ENCODE results near the gene SLAIN2.
"Not testable (repeated sequence)": the region's sequence is repeated elsewhere in the genome, so short reads cannot be mapped to it uniquely, and the experiment has no call there.

The SLAIN2 gene

DNA sequence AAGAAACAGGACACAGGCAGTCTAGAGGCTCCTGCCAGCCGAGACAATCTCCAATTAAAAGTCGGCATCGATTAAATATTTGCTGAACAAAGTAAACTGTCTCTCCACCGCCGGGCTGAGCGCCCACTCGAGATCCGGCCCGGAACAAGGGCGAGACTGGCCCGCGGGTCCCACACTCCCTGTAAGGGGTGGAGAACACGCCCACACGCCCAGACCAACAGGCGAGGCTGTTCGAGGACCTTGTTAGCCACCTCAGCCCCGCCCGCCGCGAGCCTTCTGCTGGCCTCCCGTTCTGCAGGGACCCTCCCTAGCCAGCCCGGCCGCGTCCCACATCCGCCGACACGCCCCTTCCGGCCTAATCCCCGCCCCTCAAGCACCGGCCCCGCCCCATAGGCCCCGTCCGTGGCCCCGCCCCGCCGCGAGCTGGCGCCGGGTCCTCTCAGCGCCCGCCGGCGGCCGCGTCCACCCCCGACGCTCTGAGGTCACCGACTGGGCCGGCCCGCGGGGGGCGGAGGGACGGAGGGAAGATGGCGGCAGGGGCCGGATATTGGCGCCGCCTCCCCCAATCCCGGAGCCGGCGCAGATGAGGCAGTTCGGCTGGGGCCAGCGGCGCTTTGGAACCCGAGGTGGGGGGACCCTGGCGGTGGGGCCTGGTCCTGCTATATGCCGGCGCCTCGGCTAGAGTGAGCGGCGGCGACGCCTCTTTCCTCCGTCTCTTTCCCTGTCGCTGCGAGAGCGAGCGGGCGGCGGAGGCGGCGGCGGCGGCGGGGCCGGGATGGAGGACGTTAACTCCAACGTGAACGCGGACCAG is at the start of gene SLAIN2:
Gene SLAIN2, plus strand, starts transcription at position 565 of the 811 bp plus-strand sequence. Its CDS starts 211 bp downstream, at position 776.
- DNase-seq: peak; percentile 100

DNA sequence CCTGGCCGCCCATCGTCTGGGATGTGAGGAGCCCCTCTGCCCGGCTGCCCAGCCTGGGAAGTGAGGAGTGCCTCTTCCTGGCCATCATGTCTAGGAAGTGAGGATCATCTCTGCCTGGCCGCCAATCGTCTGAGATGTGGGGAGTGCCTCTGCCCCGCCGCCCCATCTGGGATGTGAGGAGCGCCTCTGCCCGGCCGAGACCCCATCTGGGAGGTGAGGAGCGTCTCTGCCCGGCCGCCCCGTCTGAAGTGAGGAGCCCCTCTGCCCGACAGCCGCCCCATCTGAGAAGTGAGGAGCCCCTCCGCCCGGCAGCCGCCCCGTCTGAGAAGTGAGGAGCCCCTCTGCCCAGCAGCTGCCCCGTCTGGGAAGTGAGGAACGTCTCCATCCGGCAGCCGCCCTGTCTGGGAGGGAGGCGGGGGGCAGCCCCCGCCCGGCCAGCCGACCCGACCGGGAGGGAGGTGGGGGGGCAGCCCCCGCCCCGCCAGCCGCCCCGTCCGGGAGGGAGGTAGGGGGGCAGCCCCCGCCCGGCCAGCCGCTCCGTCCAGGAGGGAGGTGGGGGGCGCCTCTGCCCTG is 49.0 kb upstream of the SLAIN2 start:
- DNase-seq: not testable (repeated sequence)

DNA sequence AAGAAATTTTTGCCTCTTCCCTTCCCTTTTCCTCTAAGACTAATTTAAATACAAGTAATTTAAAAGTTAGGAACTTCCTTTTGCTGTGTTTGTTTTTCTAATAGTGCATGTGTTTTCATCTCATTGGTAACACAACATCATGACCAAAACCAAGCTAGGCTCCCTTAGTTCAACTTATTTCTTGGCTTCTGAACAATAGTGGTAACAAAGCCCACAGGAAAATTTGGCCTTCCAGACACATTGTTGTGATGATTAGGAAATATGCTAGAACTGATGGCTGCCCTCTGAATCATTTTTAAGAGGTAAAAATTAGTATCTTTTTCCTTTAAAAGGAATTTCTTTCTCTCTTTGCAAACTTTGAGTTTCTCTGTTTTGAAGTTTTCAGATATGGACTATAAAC is 46.2 kb upstream of the SLAIN2 start:
- DNase-seq: no peak

DNA sequence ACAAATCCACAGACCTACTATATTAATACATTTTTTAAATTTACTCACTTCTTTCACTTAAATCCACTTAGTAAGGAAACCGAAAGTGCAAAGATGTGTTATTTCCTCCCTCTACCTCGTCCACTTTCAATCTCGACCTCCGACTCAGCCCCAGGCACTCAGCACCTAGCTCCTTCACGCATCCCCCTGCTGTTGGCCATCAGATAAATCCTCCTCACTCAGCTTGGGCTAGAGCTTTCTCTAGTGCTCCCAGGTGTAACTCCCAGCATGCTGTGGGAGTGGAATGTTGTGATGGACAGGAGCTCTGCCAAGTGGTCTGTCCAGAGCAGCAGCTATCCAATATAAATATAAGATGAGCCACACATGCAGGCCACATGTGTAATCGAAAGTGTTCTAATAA is 45.0 kb upstream of the SLAIN2 start:
- DNase-seq: no peak

DNA sequence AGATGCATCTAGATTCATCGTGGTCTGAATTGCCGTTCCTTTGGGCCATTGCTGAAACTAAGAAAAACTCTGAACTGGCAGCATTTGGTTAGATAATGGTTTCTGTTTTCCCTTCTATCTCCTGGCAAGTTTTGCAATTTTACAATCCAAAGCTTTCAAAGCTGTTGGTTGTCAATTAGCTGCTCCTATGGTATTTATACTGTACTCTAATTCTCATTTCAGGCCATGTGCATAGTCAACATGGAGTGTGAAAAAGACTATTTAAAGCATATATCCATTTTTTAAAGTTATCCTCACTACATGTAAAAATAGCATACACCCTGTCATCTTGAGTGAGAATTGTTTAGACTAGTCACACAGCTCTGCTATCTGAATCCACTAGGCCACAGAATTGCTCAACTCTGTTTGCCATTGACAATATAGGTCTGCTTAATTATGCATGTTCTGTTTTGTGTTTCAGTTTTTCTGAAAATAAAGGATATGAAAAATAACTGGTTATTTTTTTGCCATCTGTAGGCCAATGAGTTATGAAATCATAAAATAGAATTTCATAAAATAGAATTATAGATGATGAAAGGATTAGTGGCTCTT is 44.0 kb upstream of the SLAIN2 start:
- DNase-seq: no peak

DNA sequence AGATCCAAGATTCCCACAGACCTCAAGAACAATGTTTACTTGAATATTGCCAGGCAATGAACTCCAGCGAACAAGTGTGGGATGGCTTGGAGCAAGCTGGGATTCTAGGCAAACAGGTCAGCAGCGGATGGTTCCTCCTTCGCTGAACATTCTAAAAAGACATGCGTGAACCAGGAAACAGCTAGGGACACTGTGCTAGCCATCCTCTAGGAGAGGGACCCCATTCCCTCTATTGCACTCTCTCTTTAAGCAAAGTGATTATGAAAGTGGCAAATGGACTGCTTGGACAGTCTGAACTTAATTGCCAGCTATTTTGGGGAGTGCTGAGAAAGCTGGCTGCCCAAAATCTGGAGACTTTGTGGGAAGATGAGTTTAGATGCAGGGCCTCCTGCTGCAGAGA is 41.8 kb upstream of the SLAIN2 start:
- DNase-seq: no peak

DNA sequence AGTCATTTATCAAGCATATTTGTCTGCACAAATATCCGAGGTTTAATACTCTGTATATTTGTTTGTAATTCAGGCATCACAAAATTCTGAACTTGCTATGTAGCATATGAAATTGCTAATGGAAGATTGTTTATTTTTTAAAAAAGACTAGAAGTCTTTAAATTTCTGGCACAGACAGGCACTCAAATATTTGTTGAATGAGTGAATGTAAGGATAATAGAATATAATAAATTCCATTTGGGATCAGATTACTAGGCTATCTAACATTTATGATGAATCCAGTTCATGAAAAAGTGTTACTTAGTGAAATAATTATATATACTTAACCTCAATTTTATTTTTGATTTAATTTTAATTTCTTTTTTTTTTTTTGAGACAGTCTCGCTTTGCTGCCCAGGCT is 41.3 kb upstream of the SLAIN2 start:
- no peak for DNase-seq

DNA sequence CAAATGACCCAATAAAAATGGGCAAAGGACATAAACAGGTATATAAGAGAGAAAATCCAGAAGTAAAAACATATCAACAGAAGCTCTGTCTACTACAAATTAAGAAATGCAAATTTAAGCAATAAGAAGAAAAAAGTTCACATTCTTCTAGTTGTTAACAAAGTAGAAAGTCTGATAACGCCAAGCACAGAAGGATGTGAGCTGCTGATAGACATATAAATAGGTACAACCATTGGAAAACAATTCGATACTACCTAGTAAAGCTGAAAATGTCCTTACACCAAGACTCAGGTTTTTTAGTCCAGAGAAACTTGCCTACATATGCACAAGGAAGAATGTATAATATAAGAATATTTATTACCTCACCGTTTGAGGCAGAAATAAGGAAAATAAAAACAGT is 35.8 kb upstream of the SLAIN2 start:
- DNase-seq: no peak

DNA sequence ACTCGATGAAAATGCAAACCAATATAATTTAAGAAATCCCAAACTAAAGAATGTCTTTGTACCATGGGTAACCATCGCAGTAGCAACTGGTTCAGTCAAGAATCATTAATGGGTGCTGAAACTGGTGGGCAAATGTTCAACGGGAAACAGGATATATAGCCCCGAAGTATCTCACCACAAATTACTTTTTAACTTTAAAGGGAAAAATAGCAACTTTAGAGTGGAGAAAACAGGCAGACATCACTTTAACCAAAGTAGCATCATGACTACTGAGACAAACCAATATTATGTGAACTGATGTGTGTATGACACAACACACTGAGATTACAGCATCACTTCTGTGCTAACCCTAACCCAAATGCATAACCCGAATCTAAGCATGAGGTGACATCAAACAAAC is 33.8 kb upstream of the SLAIN2 start:
- DNase-seq: no peak

DNA sequence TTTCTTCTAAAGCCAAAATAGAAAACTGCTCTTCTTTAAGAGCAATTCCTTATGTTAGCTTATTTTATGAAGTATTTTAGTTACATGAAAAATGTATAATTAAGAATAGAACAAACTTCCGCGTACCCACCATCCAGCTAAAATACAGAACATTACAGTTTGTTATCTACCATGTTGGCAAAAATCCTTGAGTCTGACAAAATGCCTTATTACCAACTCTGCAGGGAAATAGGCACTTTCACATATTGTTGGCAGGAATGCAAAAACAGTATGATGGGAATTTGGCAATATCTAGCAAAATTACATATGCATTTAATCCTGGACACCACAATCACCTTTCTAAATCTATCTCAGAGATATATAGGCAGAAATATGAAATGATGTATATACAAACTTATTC is 32.4 kb upstream of the SLAIN2 start:
- no peak for DNase-seq

DNA sequence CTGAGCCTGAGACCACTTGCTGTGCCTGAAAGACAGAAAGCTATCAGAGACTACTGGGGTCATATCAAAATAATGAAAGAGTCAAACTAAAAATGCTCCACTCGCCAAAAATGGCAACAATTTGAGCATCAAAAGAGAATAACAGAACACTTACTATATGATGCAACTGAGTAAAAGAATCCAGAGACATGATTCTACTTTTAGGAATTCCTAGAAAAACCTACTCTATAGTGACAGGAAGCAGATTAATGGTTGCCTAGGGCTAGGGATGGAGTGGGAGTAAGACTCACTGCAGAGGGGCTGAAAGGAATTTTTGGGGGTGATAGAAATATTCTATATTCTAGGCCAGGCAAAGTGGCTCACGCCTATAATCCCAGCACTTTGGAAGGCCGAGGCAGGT is 29.4 kb upstream of the SLAIN2 start:
- DNase-seq: no peak

DNA sequence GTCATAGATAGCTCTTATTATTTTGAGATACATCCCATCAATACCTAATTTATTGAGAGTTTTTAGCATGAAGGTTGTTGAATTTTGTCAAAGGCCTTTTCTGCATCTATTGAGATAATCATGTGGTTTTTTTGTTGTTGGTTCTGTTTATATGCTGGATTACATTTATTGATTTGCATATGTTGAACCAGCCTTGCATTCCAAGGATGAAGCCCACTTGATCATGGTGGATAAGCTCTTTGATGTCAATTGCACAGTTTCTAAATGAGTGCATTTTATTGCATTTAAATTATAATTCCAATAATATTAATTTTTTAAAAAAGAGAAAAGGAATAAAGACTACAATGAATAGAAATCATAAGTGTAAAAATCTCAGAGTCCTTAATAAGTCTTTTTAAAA is 26.6 kb upstream of the SLAIN2 start:
- not testable (repeated sequence) for DNase-seq

DNA sequence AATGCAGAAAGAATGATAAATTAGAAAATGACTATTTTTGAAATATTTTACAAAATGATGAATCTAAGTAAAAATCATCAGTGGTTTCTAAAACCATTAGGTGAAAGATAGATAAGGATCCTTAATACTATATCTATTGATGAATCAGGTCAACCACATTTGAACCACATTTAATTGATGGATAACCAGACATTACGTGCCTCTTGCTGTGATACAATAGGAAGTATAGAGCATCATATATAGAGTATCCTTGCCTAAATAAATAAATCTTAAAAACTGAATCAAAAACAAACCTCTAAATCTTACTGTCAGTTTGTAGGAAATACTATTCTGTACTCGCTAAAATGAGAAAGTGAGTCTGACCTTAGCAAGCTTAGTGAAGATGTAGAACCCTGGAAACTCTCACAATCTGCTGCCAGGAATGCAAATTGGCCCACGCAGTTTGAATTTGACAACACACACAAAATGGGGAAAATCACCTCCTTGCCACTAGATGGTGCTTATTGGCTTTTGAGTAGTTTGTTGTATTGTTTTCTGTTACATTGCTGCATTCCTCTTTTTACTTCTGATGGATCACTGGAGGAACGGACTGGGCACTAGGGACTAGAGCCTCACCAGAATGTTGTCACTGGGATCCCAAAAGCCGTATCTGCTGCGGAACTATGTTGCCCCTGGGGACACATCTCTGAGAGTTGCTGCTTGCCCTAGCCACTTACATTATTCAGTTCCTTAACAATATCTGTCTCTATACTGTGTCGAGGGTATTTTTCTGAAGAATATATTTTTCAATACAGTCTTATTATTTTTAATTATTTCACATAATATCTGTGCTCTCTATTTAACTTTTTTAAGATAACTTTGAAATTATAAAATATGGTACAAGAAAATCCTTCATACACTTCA is 25.4 kb upstream of the SLAIN2 start:
- DNase-seq: peak; percentile 65

DNA sequence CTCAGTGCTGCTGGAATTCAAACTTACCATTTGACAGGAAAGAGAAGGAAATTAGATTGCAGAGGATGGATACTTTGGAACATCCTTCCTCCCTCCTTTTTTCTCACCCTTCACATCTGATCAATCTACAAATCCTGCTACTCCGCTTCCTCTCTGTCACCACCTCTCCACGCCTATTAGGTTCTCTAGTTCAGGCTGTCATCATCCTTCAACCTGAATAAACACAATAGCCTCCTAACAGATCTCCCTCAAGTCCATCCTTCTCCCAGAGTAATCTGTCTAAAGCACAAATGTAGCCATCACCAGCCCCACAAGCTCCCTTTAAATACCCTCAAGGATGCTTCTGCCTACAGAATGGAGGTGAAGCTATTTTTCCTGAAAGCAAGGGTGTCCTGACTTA is 20.0 kb upstream of the SLAIN2 start:
- no peak for DNase-seq

DNA sequence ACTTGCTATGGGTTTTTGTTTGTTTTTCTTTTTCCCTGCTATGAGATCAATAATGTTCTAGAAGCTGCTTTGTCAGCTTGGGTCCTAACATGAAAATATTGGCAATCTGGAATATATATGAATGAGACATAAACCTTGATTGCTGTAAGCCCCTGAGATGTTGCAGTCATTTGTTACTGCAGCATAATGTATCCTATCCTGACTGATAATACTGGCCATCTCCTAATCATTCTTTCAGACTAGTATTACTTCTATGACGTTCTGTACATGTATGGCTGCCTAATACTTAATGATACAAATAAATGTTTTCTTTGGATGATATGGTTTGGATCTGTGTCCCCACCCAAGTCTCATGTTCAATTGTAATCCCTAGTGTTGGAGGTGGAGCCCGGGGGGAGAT is 19.3 kb upstream of the SLAIN2 start:
- no peak for DNase-seq

DNA sequence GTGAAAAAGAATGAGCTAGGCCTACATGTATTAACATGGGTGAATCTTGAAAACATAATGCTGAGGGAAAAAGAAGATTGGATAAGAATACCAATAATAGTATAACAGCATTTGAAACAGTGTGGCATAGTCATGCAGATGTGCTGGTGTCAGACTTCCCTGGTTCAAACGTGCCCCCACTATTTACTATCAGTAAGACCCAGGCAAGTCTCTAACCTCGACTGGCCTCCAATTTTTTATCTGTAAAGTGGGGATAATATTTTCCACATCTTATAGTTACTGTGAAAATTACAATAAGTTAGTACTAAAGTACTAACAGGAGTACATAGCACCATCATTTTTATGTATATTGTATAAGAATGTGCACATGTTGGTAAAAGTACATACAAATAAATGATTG is 17.0 kb upstream of the SLAIN2 start:
- DNase-seq: no peak

DNA sequence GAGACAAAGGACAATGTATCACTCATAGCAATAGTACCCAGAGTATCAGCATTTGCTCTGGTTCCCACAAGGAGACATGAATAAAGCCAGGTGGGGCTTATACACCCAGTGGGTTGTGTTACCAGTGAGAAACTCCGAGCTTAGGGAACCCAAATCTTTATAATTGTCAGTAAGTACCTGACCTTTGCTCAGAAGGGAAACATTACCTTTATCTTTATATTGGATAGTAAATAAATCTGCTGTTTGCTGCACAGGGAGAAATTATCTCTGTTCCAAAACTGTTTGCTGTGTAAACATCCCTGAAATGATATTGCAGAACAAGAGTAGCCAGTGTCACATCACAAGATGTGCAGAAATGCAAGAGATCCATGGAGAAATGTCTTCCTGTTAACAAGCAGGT is 12.1 kb upstream of the SLAIN2 start:
- no peak for DNase-seq

DNA sequence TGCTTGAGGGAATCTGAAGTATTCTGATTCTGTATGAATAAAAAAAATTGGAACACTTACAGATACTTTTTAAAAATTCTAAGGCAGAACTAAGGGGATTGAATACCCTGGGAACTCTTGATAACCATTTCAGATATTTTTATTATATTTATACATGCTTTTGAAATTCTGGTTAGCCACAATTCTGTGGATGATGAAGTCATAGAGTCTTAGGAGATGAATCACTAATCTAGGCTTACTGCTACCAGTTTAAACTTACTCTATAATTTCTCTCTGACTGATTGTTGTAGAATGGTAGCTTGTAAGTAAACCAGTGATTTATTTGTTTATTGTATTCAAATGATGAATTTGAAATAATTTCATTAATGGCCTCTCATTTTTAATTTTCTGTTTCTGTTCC is 11.4 kb upstream of the SLAIN2 start:
- no peak for DNase-seq

DNA sequence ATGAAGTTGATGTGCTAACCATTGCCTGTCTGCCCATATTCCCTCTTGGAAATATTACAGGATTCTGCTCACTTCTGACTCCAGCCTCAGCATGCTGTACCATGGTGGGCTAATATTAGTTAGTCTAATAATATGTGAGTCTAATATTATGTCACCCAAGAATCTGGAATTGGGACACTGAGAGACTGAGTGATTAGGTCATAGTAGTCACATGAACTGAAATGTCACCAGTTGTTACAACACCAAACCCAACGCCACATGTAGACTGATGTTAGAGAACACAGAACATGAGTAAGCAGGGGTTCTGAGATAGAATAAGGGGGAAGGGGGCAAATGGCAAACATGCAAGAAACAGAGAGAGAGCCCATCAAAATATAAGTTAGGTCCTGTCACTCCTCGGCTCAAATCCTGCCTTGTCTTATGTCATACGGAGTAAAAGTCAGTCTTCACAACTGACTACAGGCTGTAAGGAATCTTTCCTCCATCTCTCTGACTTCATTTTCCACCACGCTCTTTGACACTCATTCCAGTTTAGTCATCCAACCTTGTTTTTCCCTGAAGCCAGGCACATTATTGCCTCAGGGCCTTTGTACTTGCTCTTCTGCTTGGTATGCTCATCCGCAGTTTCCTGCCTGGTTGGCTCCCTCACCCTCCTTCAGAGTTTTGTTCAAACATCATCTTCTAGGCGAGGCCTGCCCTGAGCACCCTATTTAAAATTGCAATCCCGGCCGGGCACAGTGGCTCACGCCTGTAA is 9.6 kb upstream of the SLAIN2 start:
- DNase-seq: peak; percentile 81

DNA sequence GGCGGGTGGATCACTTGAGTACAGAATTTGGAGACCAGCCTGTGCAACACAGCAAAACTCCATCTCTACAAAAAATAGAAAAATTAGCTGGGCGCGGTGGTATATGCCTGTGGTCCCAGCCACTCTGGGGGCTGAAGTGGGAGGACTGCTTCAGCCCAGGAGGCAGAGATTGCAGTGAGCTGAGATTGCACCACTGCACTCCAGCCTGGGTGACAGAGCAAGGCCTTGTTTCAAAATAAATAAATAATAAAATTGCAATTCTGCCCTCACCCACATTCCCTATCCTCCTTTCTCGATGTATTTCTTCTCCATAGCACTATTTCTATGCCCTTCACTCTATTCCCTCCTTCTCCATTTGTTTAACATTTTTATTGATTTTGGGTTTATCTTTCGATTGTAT is 8.7 kb upstream of the SLAIN2 start:
- no peak for DNase-seq

DNA sequence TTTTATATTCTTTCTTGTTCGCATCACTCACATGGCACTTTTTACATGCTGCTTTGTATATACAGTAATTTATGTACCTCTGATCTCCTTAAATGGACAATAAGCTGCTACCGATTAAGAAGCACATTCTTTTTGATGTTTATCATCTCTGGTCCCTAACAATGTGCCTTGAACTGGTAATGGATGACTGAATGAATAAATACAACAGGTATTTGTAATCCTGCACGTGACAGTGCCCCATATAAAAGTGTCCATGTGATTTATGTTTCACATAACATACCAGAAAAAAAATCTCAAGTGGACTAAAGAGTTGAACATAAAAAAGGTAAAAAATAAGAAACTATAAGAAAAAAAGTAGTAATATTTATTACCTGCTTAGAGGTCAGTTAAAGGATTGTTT is 7.7 kb upstream of the SLAIN2 start:
- no peak for DNase-seq

DNA sequence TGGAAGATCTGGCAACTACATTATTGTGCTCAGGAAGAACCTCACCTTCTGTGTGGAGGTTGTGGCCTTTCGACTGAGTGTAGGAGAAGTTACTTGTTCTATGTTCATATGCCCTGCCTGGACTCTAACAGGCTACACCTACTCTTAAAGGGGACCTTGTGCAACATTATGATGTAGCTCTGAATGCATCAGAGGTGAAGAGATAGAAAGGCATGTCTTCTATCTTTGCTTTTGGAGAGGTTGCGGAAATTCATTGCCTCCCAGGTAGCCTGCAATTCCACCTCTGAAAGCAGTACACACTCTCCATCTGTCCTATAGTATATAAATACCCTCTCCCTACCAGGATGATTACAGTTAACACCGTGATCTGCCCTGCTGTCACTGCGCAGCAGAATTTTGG is 7.1 kb upstream of the SLAIN2 start:
- no peak for DNase-seq

Data from islet precursor cell (in vitro differentiated cells).